Left lung (tissue), 10 donors: ENCODE results near the gene FTCD. TPM values are rescaled to one million over a fixed set of nuclear protein-coding genes. Genes with fewer than 3 reads are reported as not detected.

ENCODE experiments used
- ATAC-seq: fragments of 200-7000 bp; cut with Tn5 transposase; one replicate; pipeline ENCODE4 v1.9.1; 2020; ENCODE audit warnings: moderate library complexity
- DNase-seq, 4 donors: peaks; one replicate each; pipeline ENCODE4 v3.0.0-alpha.2; 2013 to 2020
- H3K27ac ChIP-seq, 2 donors: fragments of 200-600 bp; sonication (generic) in 1 of 2; one replicate each; pipeline versions ENCODE4 v1.5.0 to v1.8.0; 2020 to 2021
- H3K27me3 ChIP-seq, 2 donors: fragments of 200-600 bp; sonication (generic) in 1 of 2; one replicate each; pipeline versions ENCODE4 v1.5.0 to v1.8.0; 2020 to 2021
- H3K36me3 ChIP-seq, 2 donors: fragments of 200-600 bp; sonication (generic) in 1 of 2; one replicate each; pipeline versions ENCODE4 v1.5.0 to v1.8.0; 2020 to 2021
- H3K4me1 ChIP-seq, 2 donors: fragments of 200-600 bp; one replicate each; pipeline ENCODE4 v1.8.0; 2021
- H3K4me3 ChIP-seq, 2 donors: fragments of 200-600 bp; sonication (generic) in 1 of 2; one replicate each; pipeline versions ENCODE4 v1.5.0 to v1.8.0; 2020 to 2021; ENCODE audit warnings: mild to moderate bottlenecking in 1 of 2
- H3K9me3 ChIP-seq, 2 donors: fragments of 200-600 bp; sonication (generic) in 1 of 2; one replicate each; pipeline versions ENCODE4 v1.5.0 to v1.8.0; 2020 to 2021
- intact Hi-C, 2 donors: fragments of 100-400 bp; cut with DNase I; formaldehyde crosslinking; loops; one replicate each; pipeline versions ENCODE4 v1.11.2 to v1.14.2; 2022
- polyA plus RNA-seq, 6 donors: library from polyadenylated mRNA; unstranded; fragments of 120-200 nt; gene quantifications; one replicate each; pipeline ENCODE4 v1.2.1, GENCODE V29; 2013; ENCODE audit not compliant: insufficient read length in 6 of 6
- total RNA-seq, 2 donors: library from RNA; stranded (reverse); fragmentation: NEBNext Ultra II Directional; extraction: Animal tissue kit (Norgen Biotek cat#: 25700); gene quantifications; one replicate each; pipeline ENCODE4 v1.2.1, GENCODE V29; 2021
- TF ChIP-seq, protein P1 (sequence below), 2 donors: fragments of 200-600 bp; sonication (generic) in 1 of 2; IDR thresholded peaks; one replicate each; pipeline versions ENCODE4 v1.5.0 to v1.8.0; 2021; ENCODE audit warnings: antibody characterized with exemption in 2 of 2
- donor health status: DM: no; HTN: yes; CAD: no.
- donor health status: DM: no; HTN: no; CAD: no.

Gene FTCD
- total and polyA plus RNA-seq, 8 donors = 0.29 to 2.4 (median 1.6) TPM

DNA sequence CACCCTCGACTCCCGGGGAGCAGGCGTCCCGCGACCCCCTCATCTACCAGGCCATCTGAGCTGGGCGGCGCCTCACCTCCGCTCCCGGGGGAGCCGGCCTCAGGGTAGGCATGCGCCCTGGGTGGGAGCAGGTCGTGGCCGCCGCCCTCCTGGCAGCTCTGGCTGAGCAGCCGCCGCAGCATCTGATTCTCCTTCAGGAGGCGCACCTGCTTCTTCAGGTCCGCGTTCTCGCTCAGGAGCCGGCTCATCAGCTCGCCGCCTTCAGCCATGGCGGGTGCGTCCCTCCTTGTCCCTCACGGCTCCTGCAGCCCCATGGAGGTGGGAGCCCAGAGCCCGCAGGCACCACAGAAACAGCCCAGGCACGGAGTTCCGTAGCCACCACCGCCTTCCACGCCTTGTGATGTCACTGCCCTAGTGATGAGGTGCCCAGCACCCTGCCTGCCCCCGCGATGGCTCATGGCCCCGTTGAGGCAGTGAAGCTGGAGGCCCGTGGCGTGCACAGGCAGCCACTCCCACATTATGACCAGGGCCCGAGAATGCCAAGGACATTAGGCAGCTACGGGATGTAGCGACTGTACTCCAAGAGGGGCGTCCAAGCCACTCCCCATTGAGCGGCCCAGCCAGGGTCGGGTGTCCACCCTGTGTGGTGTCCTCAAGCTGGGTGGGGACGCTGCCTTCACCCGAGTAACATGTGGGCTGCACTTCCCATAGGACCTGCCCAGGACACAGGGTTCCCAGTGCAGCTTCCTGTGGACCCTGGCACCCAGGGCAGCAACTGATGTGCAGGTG, 27.4 kb upstream of the FTCD start:
- ATAC-seq (no peak), DNase-seq (no peak)
- Histone ChIP-seq H3K27me3 (no peaks in the 10 kb centered on the region), H3K4me3 (no peak overlapping the region), H3K4me1 (peaks cover 0 to 10% of the 10 kb centered on the region in 2 donors), H3K36me3 (no peaks in the 10 kb centered on the region), H3K27ac (no peak overlapping the region), H3K9me3 (no peaks in the 10 kb centered on the region)
- intact Hi-C loops = no loop called here
- TF ChIP-seq, protein P1, sequence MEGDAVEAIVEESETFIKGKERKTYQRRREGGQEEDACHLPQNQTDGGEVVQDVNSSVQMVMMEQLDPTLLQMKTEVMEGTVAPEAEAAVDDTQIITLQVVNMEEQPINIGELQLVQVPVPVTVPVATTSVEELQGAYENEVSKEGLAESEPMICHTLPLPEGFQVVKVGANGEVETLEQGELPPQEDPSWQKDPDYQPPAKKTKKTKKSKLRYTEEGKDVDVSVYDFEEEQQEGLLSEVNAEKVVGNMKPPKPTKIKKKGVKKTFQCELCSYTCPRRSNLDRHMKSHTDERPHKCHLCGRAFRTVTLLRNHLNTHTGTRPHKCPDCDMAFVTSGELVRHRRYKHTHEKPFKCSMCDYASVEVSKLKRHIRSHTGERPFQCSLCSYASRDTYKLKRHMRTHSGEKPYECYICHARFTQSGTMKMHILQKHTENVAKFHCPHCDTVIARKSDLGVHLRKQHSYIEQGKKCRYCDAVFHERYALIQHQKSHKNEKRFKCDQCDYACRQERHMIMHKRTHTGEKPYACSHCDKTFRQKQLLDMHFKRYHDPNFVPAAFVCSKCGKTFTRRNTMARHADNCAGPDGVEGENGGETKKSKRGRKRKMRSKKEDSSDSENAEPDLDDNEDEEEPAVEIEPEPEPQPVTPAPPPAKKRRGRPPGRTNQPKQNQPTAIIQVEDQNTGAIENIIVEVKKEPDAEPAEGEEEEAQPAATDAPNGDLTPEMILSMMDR (IDR thresholded peaks at IDR 0.05) = no peak

GRCh38 chr21:46181953-46182547, 26.7 kb upstream of the FTCD start:
- no peak for DNase-seq
- TF ChIP-seq, protein P1 (IDR thresholded peaks at IDR 0.05) = no peak
- intact Hi-C loops = no loop called here
- no peaks in the 10 kb centered on the region for H3K9me3 ChIP-seq
- peaks cover 0 to 10% of the 10 kb centered on the region in 2 donors for H3K4me1 ChIP-seq
- no peaks in the 10 kb centered on the region for H3K27me3 ChIP-seq
- ATAC-seq = no peak
- H3K36me3 ChIP-seq = no peaks in the 10 kb centered on the region
- no peak overlapping the region for H3K27ac ChIP-seq
- no peak overlapping the region for H3K4me3 ChIP-seq

DNA sequence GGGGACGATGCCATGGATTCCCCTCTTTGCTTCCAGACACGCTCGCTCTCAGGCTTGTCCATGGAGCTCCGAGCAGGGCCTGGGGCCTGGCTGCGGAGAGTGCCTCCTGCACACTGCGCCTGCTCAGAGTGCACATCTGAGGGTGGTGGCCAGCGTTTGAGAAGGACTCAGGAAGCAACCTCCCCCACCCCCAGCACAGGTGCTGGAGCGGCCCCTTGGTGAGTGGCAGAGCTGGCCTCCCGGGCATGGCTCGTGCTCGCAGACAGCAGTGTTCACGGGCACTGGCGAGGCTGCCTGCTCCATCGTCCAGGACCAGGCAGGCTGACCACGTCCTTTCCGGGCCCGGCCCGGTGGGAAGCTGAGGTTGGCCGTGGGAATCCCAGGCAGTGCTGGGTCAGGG, 26.1 kb upstream of the FTCD start:
- Histone ChIP-seq H3K27ac (no peak overlapping the region), H3K36me3 (no peaks in the 10 kb centered on the region), H3K4me1 (peaks cover 0 to 10% of the 10 kb centered on the region in 2 donors), H3K4me3 (no peak overlapping the region), H3K9me3 (peaks cover 0 to 5% of the 10 kb centered on the region in 2 donors), H3K27me3 (no peaks in the 10 kb centered on the region)
- DNase-seq (no peak), ATAC-seq (no peak)
- intact Hi-C loops = no loop called here
- TF ChIP-seq, protein P1 (IDR thresholded peaks at IDR 0.05) = no peak

DNA sequence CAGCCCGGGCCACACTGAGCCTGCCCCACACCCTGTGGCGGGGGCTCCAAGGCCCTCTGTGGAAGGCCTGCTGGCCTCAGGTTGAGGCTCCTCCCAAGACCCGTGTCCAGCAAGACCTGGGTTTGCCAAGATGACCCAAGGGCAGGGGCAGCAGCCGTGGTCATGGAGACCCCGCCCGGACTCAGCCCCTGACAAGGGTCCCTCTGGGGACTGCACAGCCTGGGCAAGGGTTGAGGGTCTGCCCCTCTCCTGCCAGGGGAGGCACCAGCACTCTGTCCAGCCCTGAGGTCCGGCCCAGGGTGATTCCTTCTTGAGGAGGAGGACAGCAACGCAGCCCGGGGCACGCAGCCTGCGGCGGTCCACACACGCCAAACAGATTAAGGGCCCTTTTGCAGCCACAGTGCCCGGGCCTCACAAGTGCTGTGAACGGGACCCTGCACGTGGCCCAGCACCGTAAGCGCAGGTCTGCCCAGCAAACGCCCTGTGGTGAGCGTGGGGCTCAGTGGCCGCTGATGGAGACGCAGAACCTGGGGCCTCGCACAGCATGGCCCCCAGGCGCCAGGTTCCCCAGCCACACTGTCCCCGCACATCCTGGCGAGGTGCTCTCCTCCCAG, 25.5 kb upstream of the FTCD start:
- Histone ChIP-seq H3K9me3 (peaks cover 0 to 8% of the 10 kb centered on the region in 2 donors), H3K27ac (no peak overlapping the region), H3K4me3 (no peak overlapping the region), H3K36me3 (no peaks in the 10 kb centered on the region), H3K4me1 (peaks cover 0 to 10% of the 10 kb centered on the region in 2 donors), H3K27me3 (no peaks in the 10 kb centered on the region)
- DNase-seq = no peak
- TF ChIP-seq, protein P1 (IDR thresholded peaks at IDR 0.05) = no peak
- ATAC-seq = no peak
- intact Hi-C loops = no loop called here

DNA sequence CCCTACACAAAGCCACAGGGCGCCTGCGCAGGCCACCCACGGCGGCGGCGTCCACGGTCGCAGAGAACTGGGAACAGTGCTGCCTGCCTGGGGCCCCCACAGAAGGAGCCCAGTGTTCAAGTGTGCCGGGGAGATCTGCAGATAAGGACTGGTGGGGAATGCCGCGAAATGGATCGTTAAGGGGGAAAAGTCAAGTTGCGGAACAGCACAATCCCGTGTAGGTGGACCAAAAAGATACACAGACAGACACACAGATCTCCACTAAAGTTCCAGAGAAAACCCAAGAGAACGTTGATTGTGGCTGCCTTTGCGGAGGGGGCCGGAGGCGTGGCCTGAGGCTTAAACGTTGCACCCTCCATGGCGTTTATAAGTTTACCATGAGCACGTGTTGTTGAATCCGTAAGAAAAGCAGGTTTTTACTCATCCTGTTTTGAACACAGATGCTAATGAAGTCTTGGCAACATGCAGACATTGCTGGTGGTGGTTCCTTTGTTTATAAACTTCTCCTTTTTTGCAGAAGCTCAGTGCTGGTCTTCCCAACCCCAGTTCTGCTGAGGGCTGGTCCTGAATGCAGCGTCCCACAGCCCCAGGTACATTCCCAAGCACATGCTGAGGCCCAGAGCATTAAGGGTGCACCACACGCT, 24.8 kb upstream of the FTCD start:
- ATAC-seq (no peak), DNase-seq (no peak)
- intact Hi-C loops = no loop called here
- TF ChIP-seq, protein P1 (IDR thresholded peaks at IDR 0.05) = no peak
- Histone ChIP-seq H3K27ac (no peak overlapping the region), H3K36me3 (no peaks in the 10 kb centered on the region), H3K4me1 (peaks cover 0 to 4% of the 10 kb centered on the region in 2 donors), H3K9me3 (peaks cover 0 to 8% of the 10 kb centered on the region in 2 donors), H3K4me3 (no peak overlapping the region), H3K27me3 (no peaks in the 10 kb centered on the region)
